Endothelial cell (in vitro differentiated cells): ENCODE results near the gene ITGB1. TPM values are rescaled to one million over a fixed set of nuclear protein-coding genes. Genes with fewer than 3 reads are reported as not detected.

Experiments used
- DNase-seq: peaks from one replicate; pipeline ENCODE4 v3.0.0; 2021; ENCODE audit warnings: low spot score
- H3K27ac Mint-ChIP-seq: one replicate; pipeline ENCODE4 v1.8.0; 2021; ENCODE audit warnings: mixed read lengths, inconsistent platforms; ENCODE audit not compliant: unreplicated experiment
- H3K27me3 Mint-ChIP-seq: one replicate; pipeline ENCODE4 v1.8.0; 2021; ENCODE audit warnings: mild to moderate bottlenecking, moderate library complexity, mixed read lengths, inconsistent platforms; ENCODE audit not compliant: unreplicated experiment
- H3K36me3 Mint-ChIP-seq: one replicate; pipeline ENCODE4 v1.8.0; 2021; ENCODE audit warnings: mild to moderate bottlenecking, low read depth, mixed read lengths, inconsistent platforms; ENCODE audit not compliant: unreplicated experiment
- H3K4me1 Mint-ChIP-seq: one replicate; pipeline ENCODE4 v1.8.0; 2021; ENCODE audit warnings: mild to moderate bottlenecking, mixed read lengths, inconsistent platforms; ENCODE audit not compliant: unreplicated experiment
- H3K4me3 Mint-ChIP-seq: one replicate; pipeline ENCODE4 v1.8.0; 2021; ENCODE audit warnings: mild to moderate bottlenecking, mixed read lengths, inconsistent platforms; ENCODE audit not compliant: unreplicated experiment
- H3K9me3 Mint-ChIP-seq: one replicate; pipeline ENCODE4 v1.8.0; 2021; ENCODE audit warnings: mixed read lengths, inconsistent platforms; ENCODE audit not compliant: unreplicated experiment
- CTCF ChIP-seq: fragments of 200-600 bp; sonication (generic); IDR thresholded peaks from one replicate; pipeline ENCODE4 v1.5.0; 2021; ENCODE audit warnings: antibody characterized with exemption; ENCODE audit not compliant: unreplicated experiment
- total RNA-seq: library from RNA; stranded (reverse); fragmentation: NEBNext Ultra II Directional; extraction: Animal tissue kit (Norgen Biotek cat#: 25700); gene quantifications from one replicate; pipeline ENCODE4 v1.2.1, GENCODE V29; 2021; ENCODE audit not compliant: unreplicated experiment

Gene ITGB1
- total RNA-seq, 1 donor from 2014 or later = 504 TPM

- H3K27me3 Mint-ChIP-seq = peaks cover 2% of the 10 kb centered on the region
- no peaks in the 10 kb centered on the region for H3K9me3 Mint-ChIP-seq
- no peak overlapping the region for H3K27ac Mint-ChIP-seq
- no peak overlapping the region for H3K4me3 Mint-ChIP-seq
- no peaks in the 10 kb centered on the region for H3K4me1 Mint-ChIP-seq
- DNase-seq = no peak
- peaks cover 4% of the 10 kb centered on the region for H3K36me3 Mint-ChIP-seq
- no peak for TF ChIP-seq CTCF
These were observed 67.6 kb downstream of the ITGB1 start for GRCh38 chr10:32890444-32890843.

DNA sequence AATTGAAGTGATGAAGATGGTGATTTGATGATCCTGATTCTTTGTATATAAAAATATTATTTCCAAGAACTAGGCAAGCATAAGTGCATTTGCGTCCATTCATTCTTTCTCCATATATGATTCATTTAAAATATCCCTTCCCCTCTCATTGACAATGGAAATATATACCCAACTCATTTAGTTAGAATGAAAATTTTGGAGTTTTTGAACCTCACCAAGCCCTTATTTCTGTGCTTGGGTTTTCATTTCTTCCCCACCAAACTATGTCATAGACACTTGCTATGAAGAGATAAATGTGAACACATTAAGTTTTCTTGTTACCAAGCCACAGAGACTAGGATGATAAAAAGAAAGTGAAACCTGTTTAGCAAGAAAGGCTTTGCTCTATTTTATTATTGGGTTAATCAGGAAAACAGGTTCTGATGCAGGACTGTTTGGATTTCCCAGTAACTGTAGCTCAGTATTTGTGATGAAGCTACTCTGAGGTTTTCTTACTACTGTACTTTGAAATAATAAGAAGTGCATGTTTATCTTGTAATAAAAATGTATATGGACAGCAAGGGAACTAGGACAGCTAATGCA lies 68.3 kb downstream of the ITGB1 start:
- no peaks in the 10 kb centered on the region for H3K36me3 Mint-ChIP-seq
- DNase-seq = no peak
- no peaks in the 10 kb centered on the region for H3K4me1 Mint-ChIP-seq
- H3K27me3 Mint-ChIP-seq = peaks cover 2% of the 10 kb centered on the region
- no peak overlapping the region for H3K4me3 Mint-ChIP-seq
- H3K9me3 Mint-ChIP-seq = no peaks in the 10 kb centered on the region
- TF ChIP-seq CTCF = no peak
- no peak overlapping the region for H3K27ac Mint-ChIP-seq

DNA sequence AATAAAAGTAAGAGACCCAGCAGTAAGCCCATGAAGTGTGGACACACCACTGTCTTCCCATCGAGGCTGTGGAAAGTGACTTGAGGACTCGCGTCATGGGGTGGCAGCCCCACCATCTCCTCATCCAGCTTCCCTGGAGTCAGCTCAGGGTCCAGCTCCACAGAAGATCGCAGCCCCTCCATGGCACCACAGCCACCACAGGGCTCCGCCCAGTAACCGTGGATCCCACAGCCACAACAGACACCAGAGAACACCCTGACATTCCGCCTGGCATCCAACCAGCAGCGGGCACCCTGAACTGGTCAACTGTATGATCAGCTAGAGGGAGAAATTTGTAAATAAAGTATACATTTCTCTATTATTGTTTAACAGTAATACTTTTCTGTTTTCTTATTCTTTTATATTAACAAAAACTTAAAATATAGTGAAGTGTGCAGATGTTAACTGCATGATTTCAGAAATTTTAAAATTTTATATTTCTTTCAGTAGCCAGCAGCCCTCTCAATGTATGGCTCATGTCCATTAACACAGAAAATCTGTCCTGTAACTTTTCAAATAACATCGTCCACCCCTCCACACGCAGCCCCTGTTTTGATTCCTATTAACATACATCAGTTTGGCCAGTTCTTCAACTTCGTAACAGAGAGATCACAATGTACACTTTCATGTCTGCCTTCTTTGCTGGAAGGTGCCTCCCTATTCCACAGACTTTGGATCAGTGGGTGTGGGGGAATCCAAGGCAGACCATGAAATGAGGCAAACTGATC lies 69.7 kb downstream of the ITGB1 start:
- H3K27me3 Mint-ChIP-seq = peaks cover 2% of the 10 kb centered on the region
- no peak for TF ChIP-seq CTCF
- H3K4me3 Mint-ChIP-seq = no peak overlapping the region
- no peaks in the 10 kb centered on the region for H3K9me3 Mint-ChIP-seq
- H3K4me1 Mint-ChIP-seq = no peaks in the 10 kb centered on the region
- DNase-seq = no peak
- H3K36me3 Mint-ChIP-seq = no peaks in the 10 kb centered on the region
- no peak overlapping the region for H3K27ac Mint-ChIP-seq

DNA sequence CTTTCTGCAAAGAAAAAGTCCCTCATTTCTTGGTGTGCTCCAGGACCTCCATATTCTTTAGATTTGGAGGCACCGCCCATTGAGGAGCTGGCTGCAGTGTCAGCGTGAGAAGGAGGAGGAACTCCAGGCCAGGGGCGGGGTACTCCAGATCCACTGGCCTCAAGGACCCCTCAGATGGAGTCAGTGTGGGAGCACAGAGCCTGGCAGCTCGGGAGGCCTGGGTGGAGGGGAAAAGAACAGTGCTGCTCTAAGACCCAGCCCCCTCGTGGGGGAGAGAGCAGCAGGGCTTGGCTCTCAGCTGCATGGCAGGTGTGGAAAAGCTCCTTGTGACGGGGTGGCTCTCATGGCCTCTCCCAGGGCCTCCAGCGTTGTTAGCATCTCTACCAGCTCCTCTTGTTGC lies 70.5 kb downstream of the ITGB1 start:
- Mint-ChIP-seq H3K4me3 (no peak overlapping the region), H3K4me1 (no peaks in the 10 kb centered on the region), H3K27me3 (peaks cover 2% of the 10 kb centered on the region), H3K27ac (no peak overlapping the region), H3K9me3 (no peaks in the 10 kb centered on the region), H3K36me3 (no peaks in the 10 kb centered on the region)
- DNase-seq = no peak
- TF ChIP-seq CTCF = no peak

- Mint-ChIP-seq H3K4me1 (no peaks in the 10 kb centered on the region), H3K4me3 (no peak overlapping the region), H3K27ac (no peak overlapping the region), H3K9me3 (no peaks in the 10 kb centered on the region), H3K27me3 (no peaks in the 10 kb centered on the region), H3K36me3 (no peaks in the 10 kb centered on the region)
- no peak for TF ChIP-seq CTCF
- no peak for DNase-seq
These were observed 76.0 kb downstream of the ITGB1 start for GRCh38 chr10:32882076-32882475.
